Fibroblast of peridontal ligament (primary cell): Measurements from ENCODE around the gene LCNL1.

ENCODE experiments used
- DNase-seq: peaks from one replicate; pipeline ENCODE4 v3.0.0-alpha.2; 2010; ENCODE audit errors: extremely low read depth

The LCNL1 gene

GRCh38 chr9:137011907-137012675 is 29.3 kb downstream of the LCNL1 start:
- no peak for DNase-seq

DNA sequence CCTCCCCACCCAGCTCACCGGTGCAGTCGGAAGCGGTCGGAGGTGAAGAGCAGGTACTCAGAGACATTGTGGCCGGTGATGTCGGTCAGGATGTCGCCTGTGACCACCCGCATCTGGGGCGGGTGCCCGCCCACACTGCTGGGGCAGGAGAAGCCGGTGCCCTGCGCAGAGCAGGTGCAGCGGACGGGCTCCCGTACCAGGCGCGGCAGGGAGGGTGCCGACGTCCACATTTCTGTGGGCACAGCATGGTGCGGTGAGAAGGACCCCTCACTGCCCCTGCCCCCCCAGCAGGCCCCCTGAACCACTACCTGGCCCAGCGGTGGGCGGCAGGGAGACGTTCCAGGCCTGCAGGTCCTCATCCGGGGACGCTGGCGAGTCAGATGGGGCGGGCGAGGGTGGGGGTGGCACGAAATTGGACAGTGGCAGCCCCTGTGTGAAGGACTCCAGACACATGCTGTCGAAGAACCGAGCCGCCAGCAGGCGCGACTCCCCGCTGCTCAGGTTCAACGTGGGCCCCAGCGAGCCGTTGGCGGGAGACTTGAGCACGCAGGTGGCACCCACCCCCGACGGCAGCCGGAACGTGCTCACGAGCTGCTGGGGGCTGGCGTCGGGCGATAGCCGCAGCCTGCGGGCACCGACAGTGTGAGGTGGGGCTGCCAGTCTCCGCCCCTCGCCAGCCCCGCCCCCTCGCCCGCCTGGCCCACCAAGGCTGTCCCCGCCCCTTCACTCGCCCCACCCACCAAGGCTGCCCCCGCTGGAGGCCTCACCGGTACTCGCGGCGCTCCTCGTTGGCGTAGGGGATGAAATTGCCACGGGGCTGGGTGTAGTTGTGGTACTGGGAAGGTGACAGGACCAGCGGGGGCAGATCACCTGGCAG is 30.1 kb downstream of the LCNL1 start:
- no peak for DNase-seq

DNA sequence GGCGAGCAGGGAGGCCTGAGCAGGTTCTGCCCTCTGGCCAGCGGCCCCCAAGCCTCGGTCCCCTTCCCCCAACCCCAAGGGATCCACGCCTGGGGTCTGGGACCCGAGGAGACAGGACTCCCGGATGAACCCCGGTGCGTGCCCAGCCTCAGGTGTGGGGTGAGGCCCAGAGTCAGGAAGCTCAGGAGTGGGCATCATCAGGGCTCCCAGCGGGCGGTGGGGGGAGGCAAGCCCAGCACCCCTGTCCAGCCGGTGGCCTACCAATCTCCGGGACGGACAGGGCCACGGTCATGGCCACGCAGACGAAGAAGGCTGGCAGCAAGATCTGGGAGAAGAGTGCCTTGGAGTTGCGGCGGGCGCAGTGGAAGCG is 30.8 kb downstream of the LCNL1 start:
- DNase-seq, result no peak

DNA sequence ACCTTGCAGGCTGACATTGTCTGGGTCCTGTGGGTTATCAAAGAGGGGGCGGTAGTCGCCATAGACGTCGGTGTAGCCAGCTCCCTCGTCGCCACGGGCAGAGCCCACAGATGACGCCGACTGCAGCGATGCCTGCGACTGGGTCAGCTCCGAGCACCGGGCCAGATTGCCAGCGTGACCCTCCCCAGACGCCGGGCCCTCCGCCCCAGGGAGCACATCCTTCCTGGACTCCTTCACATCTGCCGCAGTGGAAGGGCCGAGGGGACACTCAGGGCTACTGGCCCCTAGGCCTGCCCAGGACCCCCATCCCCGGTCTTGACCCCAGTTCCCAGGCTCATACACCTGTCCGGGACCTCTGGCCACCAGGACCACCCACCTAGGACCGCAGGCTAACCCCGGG is 31.4 kb downstream of the LCNL1 start:
- DNase-seq, result no peak

DNA sequence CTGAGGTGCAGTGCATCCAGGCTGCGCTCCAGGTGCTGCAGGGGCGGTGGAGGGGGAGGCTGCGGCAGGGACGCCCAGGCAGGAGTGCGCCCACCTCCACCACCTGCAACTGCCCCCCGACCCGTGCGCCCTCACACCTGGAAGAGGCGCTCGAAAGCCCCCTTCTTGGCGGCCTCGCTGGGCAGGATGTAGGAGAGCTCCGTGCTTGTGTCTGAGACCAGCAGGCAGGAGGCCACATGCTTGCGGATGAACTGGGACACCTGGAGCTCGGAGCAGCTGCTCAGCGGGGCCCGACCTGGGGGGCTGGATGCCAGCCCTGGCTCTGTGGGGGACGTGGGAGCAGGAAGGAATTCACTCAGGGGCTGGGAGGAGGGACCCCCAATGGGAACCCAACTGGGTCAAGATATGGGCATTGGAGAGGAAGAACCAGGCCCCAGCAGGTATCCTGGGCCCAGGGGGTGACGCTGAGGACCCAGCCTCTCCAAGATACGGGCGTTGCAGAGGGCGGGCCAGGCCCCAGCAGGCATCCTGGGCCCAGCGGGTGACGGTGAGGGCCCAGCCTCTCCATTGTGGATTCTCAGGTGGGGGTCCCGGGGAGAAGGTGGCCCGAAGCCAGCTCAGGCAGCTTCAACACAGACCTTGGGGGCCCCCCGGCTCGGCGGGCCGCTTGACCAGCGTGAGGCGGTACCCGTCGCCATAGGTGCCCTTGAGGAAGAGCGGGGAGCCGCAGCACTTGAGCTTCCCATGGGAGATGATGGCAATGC is 32.2 kb downstream of the LCNL1 start:
- DNase-seq, result no peak

DNA sequence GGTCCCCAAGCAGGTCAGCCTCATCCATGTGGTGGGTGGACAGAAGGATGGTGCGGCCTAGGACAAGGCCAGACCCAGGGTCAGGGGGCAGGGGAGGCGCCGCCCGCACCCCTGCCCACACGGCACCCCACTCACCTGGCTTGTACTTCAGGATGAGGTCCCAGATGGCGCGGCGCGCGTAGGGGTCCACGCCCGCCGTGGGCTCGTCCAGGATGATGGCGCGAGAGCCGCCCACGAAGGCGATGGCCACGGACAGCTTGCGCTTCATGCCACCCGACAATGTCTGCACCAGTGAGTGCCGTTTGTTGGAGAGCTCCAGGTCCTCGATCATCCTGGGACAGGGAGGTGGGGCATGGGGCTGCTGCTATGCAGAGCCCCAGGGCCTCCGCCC is 32.7 kb downstream of the LCNL1 start:
- DNase-seq, result no peak

DNA sequence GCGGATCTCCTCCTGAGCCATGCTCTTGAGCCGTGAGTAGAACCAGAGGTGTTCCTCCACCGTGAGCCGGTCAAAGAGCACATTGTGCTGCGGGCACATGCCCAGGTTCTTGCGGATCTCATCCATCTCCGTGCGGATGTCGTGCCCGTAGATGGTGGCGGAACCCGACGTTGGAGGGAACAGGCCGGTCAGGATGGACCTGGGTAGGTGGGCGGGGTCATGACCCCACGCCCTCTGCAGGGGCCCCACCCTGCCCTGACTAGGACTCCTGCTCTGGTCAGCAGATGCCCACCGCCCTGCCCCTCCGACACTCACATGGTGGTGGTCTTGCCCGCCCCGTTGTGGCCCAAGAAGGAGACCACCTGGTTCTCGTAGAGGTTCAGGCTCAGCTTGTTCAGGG is 33.2 kb downstream of the LCNL1 start:
- DNase-seq, result no peak

DNA sequence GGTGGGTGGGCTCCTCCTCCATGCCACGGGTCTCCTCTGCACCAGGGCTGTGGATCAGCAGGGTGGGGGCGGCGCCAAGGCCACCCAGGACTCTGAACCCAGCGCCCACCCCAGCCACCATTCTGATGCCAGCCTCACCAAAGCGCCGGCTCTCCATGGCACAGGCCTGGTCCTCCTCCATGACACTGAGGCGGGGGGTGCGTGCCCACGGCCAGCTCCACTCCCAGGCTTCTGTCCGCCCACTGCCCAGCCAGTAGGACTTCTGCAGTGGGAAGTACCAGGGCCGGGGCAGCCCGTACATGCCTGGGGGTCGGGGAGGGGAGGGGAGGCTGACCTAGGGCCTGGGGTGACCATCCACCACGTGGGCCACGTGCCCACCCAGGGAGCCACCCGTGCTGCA is 33.6 kb downstream of the LCNL1 start:
- no peak for DNase-seq

DNA sequence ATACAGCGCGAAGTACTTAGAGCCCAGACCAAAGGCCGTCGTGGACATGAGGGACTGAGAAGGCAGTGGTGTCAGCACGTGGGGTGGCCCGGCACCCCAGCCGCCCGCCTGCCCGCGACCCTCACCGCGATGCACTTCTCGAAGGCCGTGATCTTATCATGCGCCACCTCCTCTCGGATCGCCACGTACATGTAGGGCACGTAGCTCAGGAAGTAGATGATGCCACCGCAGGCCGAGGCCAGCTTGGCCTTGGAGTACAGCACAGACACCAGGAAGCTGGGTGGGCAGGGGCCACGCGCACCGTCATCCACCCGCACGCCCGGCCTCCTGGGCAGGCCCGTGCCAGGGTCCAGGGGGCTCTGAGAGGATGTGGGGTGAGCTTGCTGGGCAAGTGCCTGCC is 34.3 kb downstream of the LCNL1 start:
- no peak for DNase-seq

DNA sequence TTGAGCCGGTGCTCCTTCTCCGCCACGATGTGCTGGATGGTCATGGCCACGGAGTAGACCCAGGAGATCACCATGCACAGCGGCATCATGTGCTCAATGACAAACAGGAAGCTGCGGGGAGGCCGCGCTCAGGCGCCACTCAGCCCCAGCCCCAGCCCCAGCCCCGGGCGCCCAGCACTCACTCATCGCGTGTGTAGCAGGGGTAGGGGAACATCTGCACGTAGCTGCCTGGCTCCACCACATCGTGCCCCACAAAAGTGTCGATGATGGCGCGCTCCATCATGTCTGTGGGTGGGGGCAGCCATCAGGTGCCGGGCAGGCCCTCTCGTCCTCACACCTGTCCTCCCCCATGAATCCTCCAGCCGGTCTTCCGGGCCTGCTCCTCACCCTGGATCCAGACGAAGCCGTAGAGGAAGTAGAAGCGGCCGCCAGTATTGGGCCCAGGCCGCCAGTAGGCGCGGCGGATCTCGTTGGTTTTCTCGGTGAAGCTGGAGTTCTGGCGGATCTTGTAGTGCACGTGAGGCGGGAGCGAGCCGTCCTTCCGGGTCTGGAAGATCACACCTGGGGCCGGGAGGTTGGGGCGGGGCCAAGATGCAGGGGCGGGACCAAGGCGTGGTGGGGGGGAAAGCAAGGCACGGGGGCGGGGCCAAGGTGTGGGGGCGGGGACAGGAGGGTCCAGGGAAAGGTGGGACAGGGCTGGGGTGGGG is 35.2 kb downstream of the LCNL1 start:
- DNase-seq, result no peak

GRCh38 chr9:137018761-137019559 is 36.2 kb downstream of the LCNL1 start:
- no peak for DNase-seq

- DNase-seq, result no peak
Measured at GRCh38 chr9:137019891-137020683, 37.3 kb downstream of the LCNL1 start.

DNA sequence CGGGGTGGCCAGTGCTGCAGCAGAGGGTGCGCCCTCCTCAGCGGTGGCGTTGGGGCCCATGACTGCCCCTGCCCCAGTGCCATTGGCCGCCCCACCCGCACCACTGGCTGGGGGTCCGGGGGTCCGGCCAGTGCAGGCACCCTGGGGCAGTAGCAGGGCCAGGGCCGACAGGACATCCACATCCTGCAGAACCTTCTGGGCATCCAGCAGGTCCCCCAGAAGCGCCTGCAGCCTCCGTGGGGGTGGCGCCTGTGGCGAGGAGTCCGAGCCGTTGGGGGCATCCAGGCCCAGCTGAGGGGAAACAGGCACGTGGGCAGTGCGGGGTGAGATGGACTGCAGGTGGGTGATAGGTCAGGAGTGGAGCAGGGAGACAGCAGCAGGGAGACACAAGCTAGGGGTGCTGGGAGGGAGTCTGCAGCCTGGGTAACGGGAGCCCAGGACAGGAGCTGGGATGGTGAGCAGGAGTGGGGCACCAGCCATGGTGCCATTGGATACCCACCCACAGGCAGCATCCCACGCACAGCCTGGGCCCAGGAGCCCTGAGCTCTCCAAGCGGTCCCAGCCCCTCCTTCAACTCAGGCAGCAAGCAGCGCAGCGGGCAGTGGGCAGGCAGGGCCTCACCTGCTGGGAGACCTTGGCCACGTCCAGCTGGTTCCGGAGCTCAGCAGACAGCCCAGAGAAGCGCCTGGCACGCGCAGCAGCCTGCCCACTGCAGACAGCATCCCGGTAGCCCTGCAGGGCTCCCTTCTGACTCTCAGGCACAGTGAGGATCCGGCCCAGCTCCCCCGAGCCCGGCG is 38.2 kb downstream of the LCNL1 start:
- DNase-seq, result no peak

- DNase-seq, result no peak
Measured at GRCh38 chr9:137021568-137021978, 38.8 kb downstream of the LCNL1 start.

DNA sequence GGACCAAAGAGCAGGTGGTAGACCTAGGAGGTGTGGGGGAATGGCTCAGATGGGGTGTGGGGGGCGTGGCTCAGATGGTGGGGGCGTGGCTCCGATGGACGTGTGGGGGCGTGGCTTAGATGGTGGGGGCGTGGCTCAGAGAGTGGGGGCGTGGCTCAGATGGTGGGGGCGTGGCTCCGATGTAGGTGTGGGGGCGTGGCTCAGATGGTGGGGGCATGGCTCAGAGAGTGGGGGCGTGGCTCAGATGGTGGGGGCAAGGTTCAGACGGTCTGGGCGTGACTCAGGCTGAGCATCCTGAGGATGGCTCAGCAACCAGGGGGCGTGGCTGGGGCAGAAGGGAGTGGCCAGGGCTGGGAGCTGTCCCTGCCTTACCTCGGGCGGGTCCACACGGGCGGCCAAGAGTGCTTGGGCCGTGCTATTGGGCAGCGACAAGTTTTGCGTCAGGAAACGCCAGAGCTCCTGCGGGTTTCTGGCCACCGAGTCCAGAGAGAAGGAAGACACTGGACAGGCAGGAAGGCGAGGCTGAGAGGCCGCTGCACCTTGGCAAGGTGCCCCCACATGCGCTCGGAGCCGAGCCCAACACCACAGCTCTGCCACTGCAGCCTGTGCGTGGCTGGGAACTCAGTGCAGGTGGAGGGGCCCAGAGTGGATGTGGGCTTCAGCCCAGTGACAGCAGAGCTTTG is 39.3 kb downstream of the LCNL1 start:
- DNase-seq, result no peak

DNA sequence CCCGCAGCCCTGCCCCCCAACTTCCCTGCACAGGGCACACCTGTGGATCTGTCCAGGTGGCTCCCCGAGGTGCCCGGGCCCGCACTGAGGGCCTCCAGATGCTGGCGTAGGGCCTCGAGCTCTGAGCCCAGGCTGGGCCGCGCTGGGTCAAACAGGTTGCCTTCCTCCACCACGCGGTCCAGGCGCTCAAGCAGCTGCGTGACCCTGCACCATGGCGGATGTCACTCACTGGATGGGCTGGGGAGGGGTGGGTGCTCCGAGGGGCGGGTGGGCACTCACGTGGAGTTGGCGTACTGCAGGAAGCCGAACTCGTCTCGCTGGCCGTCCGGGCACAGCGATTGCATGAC is 39.8 kb downstream of the LCNL1 start:
- no peak for DNase-seq

GRCh38 chr9:137023157-137023556 is 40.4 kb downstream of the LCNL1 start:
- DNase-seq, result no peak

DNA sequence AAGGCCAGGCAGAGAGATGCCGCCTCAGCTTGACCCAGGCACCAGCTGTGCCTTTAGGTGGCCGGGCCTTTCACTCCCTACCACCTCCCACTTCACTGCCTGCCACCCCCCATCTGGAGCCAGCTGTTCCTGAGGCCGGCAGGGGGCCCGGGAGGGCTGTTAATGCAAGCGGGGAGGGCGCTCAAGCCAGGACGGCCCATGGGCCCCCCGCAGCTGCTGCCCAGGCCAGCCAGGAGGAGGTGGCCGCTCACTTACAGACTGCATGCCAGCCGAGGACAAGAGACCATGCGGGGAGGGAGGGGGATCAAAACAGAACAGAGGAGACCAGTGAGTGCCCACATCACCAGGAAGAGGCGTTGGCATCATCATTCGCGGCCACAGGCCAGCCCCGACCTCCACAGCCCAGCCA is 40.8 kb downstream of the LCNL1 start:
- no peak for DNase-seq

DNA sequence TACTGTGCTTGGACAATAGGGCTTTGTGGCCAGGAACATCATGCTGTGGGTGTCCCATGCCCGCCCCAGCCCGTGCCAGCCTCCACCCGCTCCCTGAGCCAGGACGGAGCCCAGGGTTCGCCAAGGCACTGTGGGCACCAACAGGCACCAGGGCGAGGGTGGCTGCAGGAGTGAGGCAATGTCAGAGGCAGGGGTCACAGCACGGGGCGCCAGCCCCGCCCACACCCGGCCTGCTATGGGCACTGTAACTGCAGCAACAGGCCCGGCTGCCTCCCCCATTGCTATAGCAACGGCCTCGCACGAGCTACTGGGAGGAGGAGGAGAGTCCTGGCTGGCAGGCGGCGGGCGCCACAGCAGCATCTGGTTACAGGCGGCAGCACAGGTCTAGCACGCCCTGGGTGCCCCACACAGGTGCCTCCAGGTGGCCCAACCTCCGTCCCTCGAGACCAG is 42.7 kb downstream of the LCNL1 start:
- no peak for DNase-seq
